ENCODE data around the gene DRD1.

- peak; percentile 59 for TF ChIP-seq CTCF (IDR thresholded peaks at IDR 0.05; ENCODE audit: poor library complexity)
- no peak for TF ChIP-seq EZH2 (IDR thresholded peaks at IDR 0.05; ENCODE audit: borderline replicate concordance)
Measured at GRCh38 chr5:175464074-175464941, 20.3 kb upstream of the DRD1 start.
